ENCODE measurements around the gene ASRGL1. TPM values are rescaled to one million over a fixed set of nuclear protein-coding genes. Genes with fewer than 3 reads are reported as not detected.

Gene ASRGL1
- total and polyA plus RNA-seq, 2 of the 13 experiments (the other 11 are each of a cell fraction or from before 2014, with no cell fraction given): 50.8 to 97.5 TPM

DNA sequence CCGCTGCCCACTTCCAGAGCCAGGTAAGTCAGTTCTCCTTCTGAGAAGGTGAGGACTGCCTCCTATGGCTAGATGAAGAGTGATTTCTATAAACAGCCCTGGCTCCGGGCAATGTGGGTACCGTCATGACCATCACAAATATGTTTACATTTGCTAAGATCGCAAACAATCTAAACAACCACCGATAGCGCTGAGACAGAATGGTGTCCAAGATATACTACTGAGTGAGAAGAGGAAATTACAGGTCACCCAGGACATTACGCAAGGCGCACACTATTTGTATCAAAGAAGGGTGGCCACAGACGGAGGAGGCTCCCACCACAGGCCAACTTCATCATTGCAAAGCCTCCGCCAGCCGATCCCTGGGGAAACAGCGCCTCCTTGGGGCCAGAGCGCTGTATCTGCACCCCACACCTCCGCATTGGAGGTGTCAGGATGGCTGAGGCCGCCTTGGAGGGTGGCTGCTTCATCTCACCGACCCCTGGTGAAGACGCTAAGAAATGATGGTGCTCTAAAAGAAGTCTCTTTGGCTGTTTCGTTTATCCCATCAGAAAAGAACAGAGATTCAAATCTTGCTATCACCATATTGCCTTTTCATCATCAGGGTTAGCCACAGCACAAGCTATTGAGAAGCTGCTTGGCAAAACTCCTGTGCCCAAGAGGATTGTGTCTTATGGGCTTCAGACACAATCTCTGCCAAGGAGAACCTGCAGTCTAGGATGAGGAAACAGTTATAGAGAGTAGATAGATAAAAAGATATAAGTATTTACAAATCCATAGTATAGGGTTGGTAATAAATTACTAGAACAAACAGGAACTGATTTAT lies 12.3 kb upstream of the ASRGL1 start (continued):
- TF ChIP-seq, protein P1, sequence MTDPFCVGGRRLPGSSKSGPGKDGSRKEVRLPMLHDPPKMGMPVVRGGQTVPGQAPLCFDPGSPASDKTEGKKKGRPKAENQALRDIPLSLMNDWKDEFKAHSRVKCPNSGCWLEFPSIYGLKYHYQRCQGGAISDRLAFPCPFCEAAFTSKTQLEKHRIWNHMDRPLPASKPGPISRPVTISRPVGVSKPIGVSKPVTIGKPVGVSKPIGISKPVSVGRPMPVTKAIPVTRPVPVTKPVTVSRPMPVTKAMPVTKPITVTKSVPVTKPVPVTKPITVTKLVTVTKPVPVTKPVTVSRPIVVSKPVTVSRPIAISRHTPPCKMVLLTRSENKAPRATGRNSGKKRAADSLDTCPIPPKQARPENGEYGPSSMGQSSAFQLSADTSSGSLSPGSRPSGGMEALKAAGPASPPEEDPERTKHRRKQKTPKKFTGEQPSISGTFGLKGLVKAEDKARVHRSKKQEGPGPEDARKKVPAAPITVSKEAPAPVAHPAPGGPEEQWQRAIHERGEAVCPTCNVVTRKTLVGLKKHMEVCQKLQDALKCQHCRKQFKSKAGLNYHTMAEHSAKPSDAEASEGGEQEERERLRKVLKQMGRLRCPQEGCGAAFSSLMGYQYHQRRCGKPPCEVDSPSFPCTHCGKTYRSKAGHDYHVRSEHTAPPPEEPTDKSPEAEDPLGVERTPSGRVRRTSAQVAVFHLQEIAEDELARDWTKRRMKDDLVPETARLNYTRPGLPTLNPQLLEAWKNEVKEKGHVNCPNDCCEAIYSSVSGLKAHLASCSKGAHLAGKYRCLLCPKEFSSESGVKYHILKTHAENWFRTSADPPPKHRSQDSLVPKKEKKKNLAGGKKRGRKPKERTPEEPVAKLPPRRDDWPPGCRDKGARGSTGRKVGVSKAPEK (CRISPR knock-in tag; IDR thresholded peaks at IDR 0.05; ENCODE audit: borderline replicate concordance): 0 out of 2 replicates have a peak, but pooled peaks have one; percentile 61
- TF ChIP-seq, protein P2, sequence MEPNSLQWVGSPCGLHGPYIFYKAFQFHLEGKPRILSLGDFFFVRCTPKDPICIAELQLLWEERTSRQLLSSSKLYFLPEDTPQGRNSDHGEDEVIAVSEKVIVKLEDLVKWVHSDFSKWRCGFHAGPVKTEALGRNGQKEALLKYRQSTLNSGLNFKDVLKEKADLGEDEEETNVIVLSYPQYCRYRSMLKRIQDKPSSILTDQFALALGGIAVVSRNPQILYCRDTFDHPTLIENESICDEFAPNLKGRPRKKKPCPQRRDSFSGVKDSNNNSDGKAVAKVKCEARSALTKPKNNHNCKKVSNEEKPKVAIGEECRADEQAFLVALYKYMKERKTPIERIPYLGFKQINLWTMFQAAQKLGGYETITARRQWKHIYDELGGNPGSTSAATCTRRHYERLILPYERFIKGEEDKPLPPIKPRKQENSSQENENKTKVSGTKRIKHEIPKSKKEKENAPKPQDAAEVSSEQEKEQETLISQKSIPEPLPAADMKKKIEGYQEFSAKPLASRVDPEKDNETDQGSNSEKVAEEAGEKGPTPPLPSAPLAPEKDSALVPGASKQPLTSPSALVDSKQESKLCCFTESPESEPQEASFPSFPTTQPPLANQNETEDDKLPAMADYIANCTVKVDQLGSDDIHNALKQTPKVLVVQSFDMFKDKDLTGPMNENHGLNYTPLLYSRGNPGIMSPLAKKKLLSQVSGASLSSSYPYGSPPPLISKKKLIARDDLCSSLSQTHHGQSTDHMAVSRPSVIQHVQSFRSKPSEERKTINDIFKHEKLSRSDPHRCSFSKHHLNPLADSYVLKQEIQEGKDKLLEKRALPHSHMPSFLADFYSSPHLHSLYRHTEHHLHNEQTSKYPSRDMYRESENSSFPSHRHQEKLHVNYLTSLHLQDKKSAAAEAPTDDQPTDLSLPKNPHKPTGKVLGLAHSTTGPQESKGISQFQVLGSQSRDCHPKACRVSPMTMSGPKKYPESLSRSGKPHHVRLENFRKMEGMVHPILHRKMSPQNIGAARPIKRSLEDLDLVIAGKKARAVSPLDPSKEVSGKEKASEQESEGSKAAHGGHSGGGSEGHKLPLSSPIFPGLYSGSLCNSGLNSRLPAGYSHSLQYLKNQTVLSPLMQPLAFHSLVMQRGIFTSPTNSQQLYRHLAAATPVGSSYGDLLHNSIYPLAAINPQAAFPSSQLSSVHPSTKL (CRISPR knock-in tag; IDR thresholded peaks at IDR 0.05): peak; percentile 43; the same call in 1 of the 2 replicates
- TF ChIP-seq ZSCAN22 (CRISPR knock-in tag; IDR thresholded peaks at IDR 0.05) (peak; percentile 93), ZFX (CRISPR knock-in tag; IDR thresholded peaks at IDR 0.05; ENCODE audit: low read depth) (peak; percentile 46), ZNF891 (CRISPR knock-in tag; IDR thresholded peaks at IDR 0.05) (0 out of 2 replicates have a peak, but pooled peaks have one; percentile 27), TBX3 (IDR thresholded peaks at IDR 0.05; ENCODE audit: borderline replicate concordance) (peak; percentile 17; the same call in 1 of the 2 replicates), PITX1 (CRISPR knock-in tag; IDR thresholded peaks at IDR 0.05) (0 out of 2 replicates have a peak, but pooled peaks have one; percentile 28), KDM2A (CRISPR knock-in tag; IDR thresholded peaks at IDR 0.05; ENCODE audit: borderline replicate concordance, low read depth) (peak; percentile 66), SALL1 (CRISPR knock-in tag; IDR thresholded peaks at IDR 0.05) (peak; percentile 59; the same call in 1 of the 2 replicates), SMC3 (IDR thresholded peaks at IDR 0.05; ENCODE audit: low read length) (peak; percentile 57), ZNF644 (CRISPR knock-in tag; IDR thresholded peaks at IDR 0.05; ENCODE audit: low read depth) (peak; percentile 88), GATAD2A (CRISPR knock-in tag; IDR thresholded peaks at IDR 0.05) (peak; percentile 40; the same call in 1 of the 2 replicates), CC2D1A (CRISPR knock-in tag; IDR thresholded peaks at IDR 0.05) (no peak), SMAD1 (CRISPR knock-in tag; IDR thresholded peaks at IDR 0.05; ENCODE audit: borderline replicate concordance, low read depth) (peak; percentile 48; the same call in 1 of the 2 replicates)
- TF ChIP-seq, protein P3, sequence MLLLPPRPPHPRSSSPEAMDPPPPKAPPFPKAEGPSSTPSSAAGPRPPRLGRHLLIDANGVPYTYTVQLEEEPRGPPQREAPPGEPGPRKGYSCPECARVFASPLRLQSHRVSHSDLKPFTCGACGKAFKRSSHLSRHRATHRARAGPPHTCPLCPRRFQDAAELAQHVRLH (CRISPR knock-in tag; IDR thresholded peaks at IDR 0.05; ENCODE audit: borderline replicate concordance, low read depth): peak; percentile 52; the same call in 1 of the 2 replicates
- TF ChIP-seq, protein P4, sequence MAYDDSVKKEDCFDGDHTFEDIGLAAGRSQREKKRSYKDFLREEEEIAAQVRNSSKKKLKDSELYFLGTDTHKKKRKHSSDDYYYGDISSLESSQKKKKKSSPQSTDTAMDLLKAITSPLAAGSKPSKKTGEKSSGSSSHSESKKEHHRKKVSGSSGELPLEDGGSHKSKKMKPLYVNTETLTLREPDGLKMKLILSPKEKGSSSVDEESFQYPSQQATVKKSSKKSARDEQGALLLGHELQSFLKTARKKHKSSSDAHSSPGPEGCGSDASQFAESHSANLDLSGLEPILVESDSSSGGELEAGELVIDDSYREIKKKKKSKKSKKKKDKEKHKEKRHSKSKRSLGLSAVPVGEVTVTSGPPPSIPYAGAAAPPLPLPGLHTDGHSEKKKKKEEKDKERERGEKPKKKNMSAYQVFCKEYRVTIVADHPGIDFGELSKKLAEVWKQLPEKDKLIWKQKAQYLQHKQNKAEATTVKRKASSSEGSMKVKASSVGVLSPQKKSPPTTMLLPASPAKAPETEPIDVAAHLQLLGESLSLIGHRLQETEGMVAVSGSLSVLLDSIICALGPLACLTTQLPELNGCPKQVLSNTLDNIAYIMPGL (CRISPR knock-in tag; IDR thresholded peaks at IDR 0.05; ENCODE audit: borderline replicate concordance in 1 of 2, low read depth in 1 of 2): peak in 1 of 2 experiments; percentile 73; a peak in 2 of 4 replicates
- TF ChIP-seq, protein P5, sequence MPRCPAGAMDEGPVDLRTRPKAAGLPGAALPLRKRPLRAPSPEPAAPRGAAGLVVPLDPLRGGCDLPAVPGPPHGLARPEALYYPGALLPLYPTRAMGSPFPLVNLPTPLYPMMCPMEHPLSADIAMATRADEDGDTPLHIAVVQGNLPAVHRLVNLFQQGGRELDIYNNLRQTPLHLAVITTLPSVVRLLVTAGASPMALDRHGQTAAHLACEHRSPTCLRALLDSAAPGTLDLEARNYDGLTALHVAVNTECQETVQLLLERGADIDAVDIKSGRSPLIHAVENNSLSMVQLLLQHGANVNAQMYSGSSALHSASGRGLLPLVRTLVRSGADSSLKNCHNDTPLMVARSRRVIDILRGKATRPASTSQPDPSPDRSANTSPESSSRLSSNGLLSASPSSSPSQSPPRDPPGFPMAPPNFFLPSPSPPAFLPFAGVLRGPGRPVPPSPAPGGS (CRISPR knock-in tag; IDR thresholded peaks at IDR 0.05): no peak

Measured in HepG2 (cell line).